Stimulated activated CD4-positive, alpha-beta T cell treated with anti-CD3 and anti-CD28 coated beads, Interleukin-4, amount 100 ng/mL, for 48 hours (primary cell): ENCODE data around the gene TRIAP1.
"Not testable (repeated sequence)": the region's sequence is repeated elsewhere in the genome, so short reads cannot be mapped to it uniquely, and the experiment has no call there.

Source experiments
- DNase-seq, 2 donors: peaks; one replicate each; pipeline ENCODE4 v3.0.0-alpha.2; 2020; ENCODE audit warnings: low read depth in 2 of 2

Gene TRIAP1

DNA sequence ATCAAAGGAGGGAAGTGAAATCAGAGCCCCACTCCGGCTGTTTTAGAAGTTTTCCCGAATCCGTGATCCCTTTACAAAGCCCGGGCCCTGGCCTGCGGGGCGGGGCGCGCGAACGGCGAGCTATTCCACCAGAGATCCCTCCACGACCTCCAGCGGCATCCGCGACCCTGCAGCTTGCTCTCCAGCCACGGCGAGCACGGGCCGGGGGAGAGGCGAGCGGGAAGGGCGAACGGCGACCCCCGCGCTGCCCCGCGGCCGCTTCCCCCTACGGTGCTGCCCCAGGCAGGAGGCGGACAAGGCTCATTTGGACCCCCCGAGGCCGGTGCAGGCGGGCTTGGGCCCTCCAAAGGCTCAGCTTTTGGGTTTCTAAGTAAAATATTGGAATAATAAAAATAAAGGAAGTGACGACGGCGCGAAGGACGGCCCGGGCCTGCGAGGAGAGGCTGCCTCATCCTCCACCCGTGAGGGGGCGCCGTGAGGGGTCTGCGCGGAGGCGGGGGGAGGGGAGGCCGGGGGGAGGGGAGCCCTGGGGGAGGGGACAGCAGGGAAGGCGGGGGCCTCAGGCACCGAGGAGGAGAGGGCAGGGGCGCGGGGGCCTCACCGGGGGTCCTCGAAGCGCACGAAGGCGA is 22.8 kb upstream of the TRIAP1 start:
- peak in 1 of 2 donors; percentile 24 for DNase-seq

GRCh38 chr12:120468325-120468820 is 22.2 kb upstream of the TRIAP1 start:
- peak in 1 of 2 donors; percentile 21 for DNase-seq

DNA sequence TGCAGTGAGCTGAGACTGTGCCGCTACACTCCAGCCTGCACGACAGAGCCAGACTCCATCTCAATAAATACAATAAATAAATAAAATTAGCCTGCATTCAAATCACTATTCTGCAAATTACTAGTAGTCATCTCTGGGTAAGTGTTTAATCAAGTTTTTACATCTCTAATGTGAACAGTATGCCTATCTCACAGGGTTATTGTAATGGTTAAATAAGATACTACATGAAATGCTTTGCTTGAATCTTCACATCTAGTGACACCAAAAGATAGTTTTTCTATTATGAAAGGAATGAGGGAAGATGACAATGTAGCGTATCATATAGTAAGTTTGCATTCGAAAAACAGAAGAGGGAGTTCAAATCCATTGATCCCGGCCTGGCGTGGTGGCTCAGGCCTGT is 21.3 kb upstream of the TRIAP1 start:
- no peak for DNase-seq

DNA sequence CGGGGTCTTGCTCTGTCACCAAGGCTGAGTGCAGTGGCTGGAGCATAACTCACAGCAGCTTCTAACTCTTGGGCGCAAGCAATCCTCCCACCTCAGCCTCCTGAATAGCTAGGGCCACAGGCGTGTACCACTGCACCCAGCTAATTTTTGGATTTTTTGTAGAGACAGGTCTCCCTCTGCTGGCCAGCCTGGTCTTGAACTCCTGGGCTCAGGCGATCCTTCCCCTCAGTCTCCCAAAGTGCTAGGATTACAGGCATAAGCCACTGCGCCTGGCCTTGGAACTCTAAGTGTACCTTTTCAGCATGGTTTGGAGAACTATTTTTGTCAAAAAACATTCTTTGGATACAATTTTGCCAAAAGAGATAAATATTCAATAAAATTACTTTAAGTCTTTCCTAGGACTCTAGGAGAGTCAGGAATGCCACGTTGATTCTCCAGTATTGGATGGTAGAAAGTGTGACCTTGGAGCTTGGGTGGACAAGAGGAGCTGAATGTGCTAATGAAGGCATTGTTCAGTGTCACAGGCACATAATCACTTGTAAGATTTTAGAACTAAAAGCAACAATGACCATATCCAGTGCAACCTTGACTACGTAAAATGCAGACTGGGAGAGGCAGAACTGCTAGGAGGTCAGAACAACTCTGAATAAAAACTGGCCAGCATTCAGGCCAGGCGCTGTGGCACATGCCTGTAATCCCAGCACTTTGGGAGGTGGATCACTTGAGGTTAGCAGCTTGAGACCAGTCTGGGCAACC is 20.6 kb upstream of the TRIAP1 start:
- peak in 1 of 2 donors; percentile 19 for DNase-seq

DNA sequence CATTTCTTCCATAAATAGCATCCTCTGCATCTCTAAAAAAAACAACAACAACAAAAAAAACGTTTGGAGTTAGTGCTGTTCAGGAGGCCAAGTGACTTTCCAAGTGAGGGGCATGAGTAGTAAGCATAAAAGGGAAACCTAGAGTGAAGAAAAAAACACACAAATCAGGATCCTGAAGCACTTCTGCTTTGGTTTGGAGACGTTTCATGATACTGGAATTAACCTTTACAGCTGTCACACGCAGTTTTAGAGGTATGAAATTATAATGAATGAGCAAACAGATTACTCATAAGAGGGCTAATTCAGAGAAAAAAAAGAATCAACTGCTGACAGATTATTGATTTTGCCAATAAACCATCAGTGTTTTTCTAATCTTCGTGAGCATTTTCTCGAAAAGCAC is 19.6 kb upstream of the TRIAP1 start:
- no peak for DNase-seq

DNA sequence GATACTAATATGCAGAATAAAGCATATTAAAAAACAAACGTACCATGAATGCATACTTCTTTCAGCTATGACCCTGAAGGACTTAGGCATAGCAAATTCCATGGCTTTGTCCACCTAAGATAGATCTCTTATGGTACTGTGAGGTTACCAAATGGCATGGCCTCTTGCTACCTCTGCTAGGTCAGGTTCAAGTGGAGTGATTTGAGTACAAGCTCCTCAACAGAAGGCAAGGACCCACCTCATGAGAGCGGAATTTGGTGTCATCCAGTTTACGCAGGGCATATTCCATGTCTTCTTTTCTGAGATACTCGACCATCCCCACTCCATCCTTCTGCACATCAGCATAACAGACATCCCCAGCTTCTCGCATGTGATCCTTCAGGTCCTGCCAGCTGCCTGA is 17.5 kb upstream of the TRIAP1 start:
- no peak for DNase-seq

GRCh38 chr12:120462099-120462640 is 16.0 kb upstream of the TRIAP1 start:
- no peak for DNase-seq

GRCh38 chr12:120460157-120460556 is 14.0 kb upstream of the TRIAP1 start:
- no peak for DNase-seq

GRCh38 chr12:120457133-120457532 is 10.9 kb upstream of the TRIAP1 start:
- DNase-seq: no peak

DNA sequence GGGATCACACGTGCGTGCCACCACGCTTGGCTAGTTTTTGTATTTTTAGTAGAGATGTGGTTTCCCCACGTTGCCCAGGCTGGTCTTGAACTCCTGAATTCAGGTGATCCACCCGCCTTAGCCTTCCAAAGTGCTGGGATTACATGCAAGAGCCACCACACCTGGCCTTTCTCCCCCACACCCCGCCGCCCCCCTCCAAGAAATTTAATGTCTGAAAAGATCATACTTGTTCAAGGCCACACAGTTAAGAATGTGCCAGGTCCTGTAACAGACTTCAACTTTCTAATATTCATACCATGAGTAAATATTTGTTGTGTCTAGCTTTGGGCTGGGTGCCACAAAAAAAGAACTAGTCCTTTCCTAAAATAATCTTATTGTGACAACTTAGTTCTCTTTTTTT is 9.1 kb upstream of the TRIAP1 start:
- DNase-seq: no peak

DNA sequence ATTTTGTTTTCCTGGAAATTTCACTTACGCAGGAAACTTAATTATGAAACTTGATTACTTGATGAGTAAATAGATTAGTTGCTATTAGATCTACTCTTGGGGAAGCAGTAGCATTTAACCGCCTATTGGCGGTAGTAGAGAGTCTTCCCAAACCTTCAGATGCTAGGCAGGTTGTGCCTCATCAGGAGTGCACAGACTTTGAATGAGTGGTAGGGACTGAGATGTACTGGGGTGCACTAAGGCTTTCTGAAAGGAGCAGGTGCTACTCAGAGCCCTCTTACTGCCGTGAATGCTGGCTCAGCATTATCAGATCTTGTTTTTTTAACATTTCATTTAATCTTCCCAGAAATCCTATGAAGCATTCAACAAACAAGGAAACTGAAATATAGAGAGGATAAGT is 7.8 kb upstream of the TRIAP1 start:
- no peak for DNase-seq

- DNase-seq: no peak
These were observed 7.0 kb upstream of the TRIAP1 start for GRCh38 chr12:120453060-120453750.

GRCh38 chr12:120452524-120452923 is 6.3 kb upstream of the TRIAP1 start:
- not testable (repeated sequence) for DNase-seq

DNA sequence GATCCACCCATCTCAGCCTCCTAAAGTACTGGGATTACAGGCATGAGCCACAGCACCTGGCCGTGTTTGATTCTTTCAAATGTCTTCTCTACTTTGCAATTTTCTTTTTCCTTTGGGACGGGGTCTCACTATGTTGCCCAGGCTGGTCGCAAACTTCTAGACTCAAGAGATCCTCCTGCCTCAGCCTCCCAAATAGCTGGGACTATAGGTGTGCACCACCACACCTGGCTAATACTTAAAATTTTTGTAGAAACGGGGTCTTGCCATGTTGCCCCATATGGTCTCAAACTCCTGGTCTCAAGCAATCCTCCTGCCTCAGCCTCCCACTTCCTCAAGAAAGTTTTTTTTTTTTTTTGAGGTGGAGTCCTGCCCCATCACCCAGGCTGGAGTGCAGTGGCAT is 1.8 kb upstream of the TRIAP1 start:
- DNase-seq: no peak

GRCh38 chr12:120446844-120447178 is 627 bp upstream of the TRIAP1 start:
- DNase-seq: not testable (repeated sequence)

- no peak for DNase-seq
These were observed 1.5 kb downstream of the TRIAP1 start for GRCh38 chr12:120444676-120445075.

DNA sequence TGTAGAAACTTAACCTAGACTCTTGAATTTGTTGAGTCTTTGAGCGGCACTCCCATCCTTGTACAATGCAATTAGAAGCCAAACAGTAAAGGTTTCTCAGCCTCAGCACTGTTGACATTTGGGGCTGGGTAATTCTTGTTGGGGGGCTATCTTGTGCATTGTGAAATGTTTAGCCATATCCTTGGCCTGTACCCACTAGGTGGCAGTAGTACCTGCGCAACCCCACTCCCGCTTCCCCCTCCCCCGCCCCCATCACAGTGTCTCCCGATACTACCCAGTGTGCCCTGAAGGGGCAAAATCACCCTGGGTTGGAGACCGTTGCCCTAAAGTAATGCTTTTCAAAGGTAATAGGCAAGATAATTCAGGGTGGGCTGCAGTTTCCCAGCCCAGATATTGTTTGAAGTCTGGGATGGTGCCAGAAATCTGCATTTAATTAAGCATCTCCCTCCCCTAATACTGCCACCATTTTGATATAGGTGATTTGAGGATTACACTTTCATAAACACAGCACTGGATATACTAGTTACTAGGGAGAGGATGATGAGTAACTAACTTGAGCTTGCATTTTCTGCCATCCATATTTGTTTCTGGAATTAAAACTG is 6.4 kb downstream of the TRIAP1 start:
- DNase-seq: peak; percentile 63 to 70

- no peak for DNase-seq
These were observed 7.5 kb downstream of the TRIAP1 start for GRCh38 chr12:120438495-120439198.

GRCh38 chr12:120437735-120438494 is 8.3 kb downstream of the TRIAP1 start, which contains the start of gene COX6A1:
Gene COX6A1 (plus strand): TSS chr12:120438113. CDS start chr12:120438127, 14 bp downstream.
- DNase-seq: peak; percentile 94 to 99

- DNase-seq: no peak
These were observed 13.2 kb downstream of the TRIAP1 start for GRCh38 chr12:120432772-120433525.
